ENCODE results near the gene BRPF3.

BRPF3 gene

DNA sequence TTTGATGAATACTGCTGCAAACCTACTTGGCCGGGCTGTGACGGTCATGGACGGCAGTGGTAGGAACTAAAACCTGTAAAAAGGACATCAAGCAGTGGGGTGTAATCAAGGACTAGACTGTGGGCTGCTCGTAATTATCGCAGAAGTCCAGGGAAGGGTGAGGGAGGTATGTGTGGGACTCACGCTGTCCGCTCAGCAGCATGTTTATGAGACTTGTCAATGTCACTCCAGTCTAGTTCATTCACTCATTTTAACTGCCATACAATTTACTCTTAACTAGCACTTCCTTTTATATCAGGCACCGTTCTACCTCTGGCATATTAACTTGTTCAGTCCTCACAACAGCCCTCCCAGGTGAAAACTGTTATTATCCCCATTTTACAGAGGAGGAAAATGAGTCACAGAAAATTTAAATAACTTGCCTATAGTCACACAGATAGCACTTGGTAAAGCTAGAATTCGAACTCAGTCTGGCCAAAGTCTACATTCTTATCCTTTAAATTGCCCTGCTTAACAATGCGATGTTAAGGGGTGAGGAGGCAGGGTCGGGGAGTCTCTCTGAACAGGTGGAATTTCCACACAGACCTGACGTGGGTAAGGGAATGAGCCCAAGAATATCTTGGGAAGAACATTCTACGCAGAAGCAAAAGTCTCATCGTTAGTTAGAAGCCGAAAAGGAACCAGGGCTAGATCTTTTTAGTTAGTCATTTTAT lies 77.4 kb downstream of the BRPF3 start:
- DNase-seq (ENCODE audit: insufficient read length, low spot score) (no peak), FAIRE-seq (no peak)
- TF ChIP-seq, protein P1, sequence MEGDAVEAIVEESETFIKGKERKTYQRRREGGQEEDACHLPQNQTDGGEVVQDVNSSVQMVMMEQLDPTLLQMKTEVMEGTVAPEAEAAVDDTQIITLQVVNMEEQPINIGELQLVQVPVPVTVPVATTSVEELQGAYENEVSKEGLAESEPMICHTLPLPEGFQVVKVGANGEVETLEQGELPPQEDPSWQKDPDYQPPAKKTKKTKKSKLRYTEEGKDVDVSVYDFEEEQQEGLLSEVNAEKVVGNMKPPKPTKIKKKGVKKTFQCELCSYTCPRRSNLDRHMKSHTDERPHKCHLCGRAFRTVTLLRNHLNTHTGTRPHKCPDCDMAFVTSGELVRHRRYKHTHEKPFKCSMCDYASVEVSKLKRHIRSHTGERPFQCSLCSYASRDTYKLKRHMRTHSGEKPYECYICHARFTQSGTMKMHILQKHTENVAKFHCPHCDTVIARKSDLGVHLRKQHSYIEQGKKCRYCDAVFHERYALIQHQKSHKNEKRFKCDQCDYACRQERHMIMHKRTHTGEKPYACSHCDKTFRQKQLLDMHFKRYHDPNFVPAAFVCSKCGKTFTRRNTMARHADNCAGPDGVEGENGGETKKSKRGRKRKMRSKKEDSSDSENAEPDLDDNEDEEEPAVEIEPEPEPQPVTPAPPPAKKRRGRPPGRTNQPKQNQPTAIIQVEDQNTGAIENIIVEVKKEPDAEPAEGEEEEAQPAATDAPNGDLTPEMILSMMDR (IDR thresholded peaks at IDR 0.05; ENCODE audit: insufficient read depth, missing control alignments): no peak

DNA sequence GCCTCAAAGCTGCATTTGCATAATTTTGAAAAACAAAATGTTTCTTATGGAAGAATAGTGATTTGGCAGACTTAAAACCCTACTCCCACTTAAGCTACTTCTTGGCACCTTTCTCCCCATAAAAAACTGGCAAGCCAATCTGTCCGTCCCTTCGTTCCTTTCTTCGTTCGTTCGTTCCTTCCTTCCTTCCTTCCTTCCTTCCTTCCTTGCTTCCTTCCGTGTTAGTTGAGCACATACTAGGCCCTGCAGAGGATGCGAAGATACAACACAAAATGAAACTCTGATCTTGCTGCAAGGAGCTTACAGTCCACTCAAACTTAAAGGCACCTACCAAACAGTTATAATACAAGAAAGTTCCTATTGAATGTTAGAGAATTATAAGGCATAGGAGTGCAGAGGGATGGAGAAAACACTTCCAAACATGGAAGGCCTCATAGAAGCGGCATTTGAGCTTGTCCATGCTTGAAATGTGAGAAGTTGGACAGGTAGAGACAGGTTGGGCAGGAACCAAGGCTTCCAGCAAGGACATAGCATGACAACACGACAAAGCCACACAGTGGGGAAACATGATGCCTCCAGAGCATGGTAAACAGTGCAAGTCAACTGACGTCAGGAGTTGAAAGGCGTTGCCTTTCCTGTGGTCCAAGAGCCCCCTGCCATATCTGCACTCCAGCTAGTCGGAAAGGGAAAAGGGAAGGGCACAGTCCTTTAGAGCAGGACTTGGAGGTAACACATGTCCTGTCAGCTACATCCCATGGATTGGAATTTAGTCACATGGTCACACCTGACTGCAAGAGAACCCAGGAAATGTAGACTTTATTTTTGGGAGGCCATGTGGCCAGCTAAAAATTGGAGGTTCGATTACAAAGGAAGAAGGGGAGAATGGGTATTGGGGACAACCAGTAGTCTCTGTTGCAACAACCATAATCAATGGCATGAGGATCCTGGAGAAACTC lies 80.3 kb downstream of the BRPF3 start:
- TF ChIP-seq, protein P1 (IDR thresholded peaks at IDR 0.05; ENCODE audit: insufficient read depth, missing control alignments): no peak

DNA sequence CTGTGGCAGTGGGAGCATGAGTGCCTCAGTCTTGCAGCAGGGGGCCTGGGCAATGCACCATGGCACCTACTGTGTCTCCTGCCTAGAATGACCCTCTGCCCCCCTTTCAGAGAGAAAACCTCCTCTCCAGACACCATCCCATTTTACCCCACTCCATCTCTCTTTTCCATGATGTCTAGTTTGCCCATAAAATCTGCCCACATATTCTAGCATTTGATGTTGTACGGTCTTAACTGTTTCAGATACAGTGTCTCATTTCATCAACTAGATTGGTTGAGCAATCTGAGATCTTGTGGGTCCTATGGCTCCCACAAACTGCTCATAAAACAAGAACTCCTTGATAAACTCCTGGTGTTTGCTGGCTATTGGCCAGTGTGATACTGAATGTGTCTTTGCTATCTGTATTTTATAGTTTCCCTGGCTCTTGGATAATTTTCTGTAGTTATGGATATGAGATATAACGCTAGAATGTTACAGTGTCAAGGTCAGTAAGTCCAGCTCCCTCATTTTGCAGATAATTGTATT lies 81.5 kb downstream of the BRPF3 start:
- FAIRE-seq: no peak
- no peak for DNase-seq (ENCODE audit: insufficient read length, low spot score)
- TF ChIP-seq, protein P1 (IDR thresholded peaks at IDR 0.05; ENCODE audit: insufficient read depth, missing control alignments): no peak

More for the DNA sequence above, 80.3 kb downstream of the BRPF3 start:
- FAIRE-seq (no peak), DNase-seq (ENCODE audit: insufficient read length, low spot score) (no peak)

DNA sequence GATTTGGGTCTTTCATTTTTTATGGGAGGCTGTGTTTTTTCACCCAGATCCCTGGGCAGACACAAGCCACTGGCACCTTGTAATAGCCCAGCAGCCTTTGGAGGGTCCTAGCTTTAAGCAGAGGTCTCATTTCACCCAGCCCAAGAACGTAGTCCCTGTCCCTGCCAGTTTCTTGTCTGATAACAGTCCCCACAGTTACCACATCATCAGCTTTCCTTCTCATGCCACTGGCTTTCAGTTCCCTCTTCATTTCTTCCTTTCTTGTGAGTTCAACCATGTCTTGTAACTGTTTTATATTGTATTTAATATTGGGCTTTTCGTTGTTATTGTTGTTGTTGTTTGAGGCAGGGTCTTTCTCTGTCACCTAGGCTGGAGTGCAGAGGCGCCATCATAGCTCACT lies 83.9 kb downstream of the BRPF3 start:
- no peak for FAIRE-seq

DNA sequence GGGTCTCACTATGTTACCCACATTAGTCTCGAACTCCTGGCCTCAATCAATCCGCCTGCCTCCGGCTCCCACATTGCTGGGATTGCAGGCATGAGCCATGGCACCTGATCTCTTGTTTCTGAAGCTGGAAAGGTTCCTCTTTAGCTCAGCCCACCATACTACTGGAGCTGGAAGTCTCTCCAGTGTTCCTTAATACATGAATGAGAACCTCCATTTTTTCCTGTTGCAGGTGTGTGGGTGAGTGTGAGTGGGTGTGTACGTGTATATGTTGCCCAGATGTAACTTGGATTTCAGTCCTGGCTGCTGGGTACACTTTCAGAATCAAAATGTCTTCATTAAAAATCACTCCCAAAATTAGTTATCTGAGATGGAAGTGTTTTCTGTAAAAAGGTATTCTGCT lies 84.4 kb downstream of the BRPF3 start:
- FAIRE-seq: no peak
- TF ChIP-seq, protein P1 (IDR thresholded peaks at IDR 0.05; ENCODE audit: insufficient read depth, missing control alignments): no peak

More for the DNA sequence above, 83.9 kb downstream of the BRPF3 start:
- DNase-seq (ENCODE audit: insufficient read length, low spot score): no peak
- TF ChIP-seq, protein P1 (IDR thresholded peaks at IDR 0.05; ENCODE audit: insufficient read depth, missing control alignments): no peak

More for the DNA sequence above, 84.4 kb downstream of the BRPF3 start:
- no peak for DNase-seq (ENCODE audit: insufficient read length, low spot score)

Data from D721Med (cell line).